ENCODE measurements around the gene LGALS7.
"Not testable (repeated sequence)": the region's sequence is repeated elsewhere in the genome, so short reads cannot be mapped to it uniquely, and the experiment has no call there.

Gene LGALS7

GRCh38 chr19:38773469-38774177 is at the start of gene LGALS7:
Gene LGALS7 (minus strand): TSS chr19:38773517. CDS start chr19:38773492, 25 bp downstream.
- no peak for DNase-seq

- DNase-seq = not testable (repeated sequence)
These were observed 48.0 kb upstream of the LGALS7 start for GRCh38 chr19:38821230-38821825.

GRCh38 chr19:38819231-38819920 is 46.1 kb upstream of the LGALS7 start:
- DNase-seq = no peak

GRCh38 chr19:38817081-38817480 is 43.8 kb upstream of the LGALS7 start:
- DNase-seq = no peak

GRCh38 chr19:38816131-38816750 is 42.9 kb upstream of the LGALS7 start:
- no peak for DNase-seq

GRCh38 chr19:38815059-38816001 is 42.0 kb upstream of the LGALS7 start:
- no peak for DNase-seq

GRCh38 chr19:38813932-38814331 is 40.6 kb upstream of the LGALS7 start:
- not testable (repeated sequence) for DNase-seq

GRCh38 chr19:38813323-38813722 is 40.0 kb upstream of the LGALS7 start:
- DNase-seq = no peak

GRCh38 chr19:38812841-38813320 is 39.6 kb upstream of the LGALS7 start, which contains the start of gene LGALS4:
Gene LGALS4 (minus strand): TSS chr19:38812945. CDS start chr19:38812886, 59 bp downstream.
- DNase-seq = no peak

- no peak for DNase-seq
These were observed 38.9 kb upstream of the LGALS7 start for GRCh38 chr19:38812009-38812840.

GRCh38 chr19:38809592-38810252 is 36.4 kb upstream of the LGALS7 start:
- no peak for DNase-seq

- DNase-seq = no peak
These were observed 35.4 kb upstream of the LGALS7 start for GRCh38 chr19:38808741-38809140.

- not testable (repeated sequence) for DNase-seq
These were observed 34.2 kb upstream of the LGALS7 start for GRCh38 chr19:38807374-38808098.

- no peak for DNase-seq
These were observed 33.1 kb upstream of the LGALS7 start for GRCh38 chr19:38806371-38806770.

GRCh38 chr19:38805180-38805579 is 31.9 kb upstream of the LGALS7 start:
- DNase-seq = no peak

- no peak for DNase-seq
These were observed 30.2 kb upstream of the LGALS7 start for GRCh38 chr19:38803543-38803942.

GRCh38 chr19:38801359-38802095 is 28.2 kb upstream of the LGALS7 start:
- no peak for DNase-seq

- no peak for DNase-seq
These were observed 27.4 kb upstream of the LGALS7 start for GRCh38 chr19:38800577-38801347.
